ENCODE data around the gene IL9. TPM values are rescaled to one million over a fixed set of nuclear protein-coding genes. Genes with fewer than 3 reads are reported as not detected.

The IL9 gene
- total RNA-seq, 1 experiment from 2014 or later = not detected

DNA sequence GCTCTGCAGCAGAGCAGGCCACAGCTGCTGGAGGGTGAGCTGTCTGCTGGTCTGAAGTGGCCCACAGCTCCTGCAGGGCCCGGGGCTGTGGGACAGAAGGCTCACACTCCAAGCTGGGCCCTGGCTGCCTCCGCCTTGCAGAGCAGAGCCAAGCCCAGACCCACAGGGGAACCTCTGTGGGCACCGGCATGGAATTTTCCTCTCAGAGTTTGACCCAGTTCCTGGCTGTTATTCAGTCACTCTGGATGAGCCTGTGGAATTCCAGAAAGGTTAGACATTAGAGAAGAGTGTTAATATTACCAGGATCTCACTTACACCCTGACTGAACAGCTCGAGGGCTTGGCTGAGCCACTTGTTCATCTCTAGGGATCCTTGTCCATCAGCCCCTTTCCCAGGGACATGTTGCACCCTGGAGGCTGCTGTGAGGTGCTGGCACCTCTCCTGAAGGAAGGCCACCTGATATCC, 17.5 kb downstream of the IL9 start:
- intact Hi-C loops (cut with micrococcal nuclease) = no loop called here
- BruUV-seq (replicated peaks) = no TSS peak
- DNase-seq (ENCODE audit: unreplicated experiment) = no peak
- Mint-ChIP-seq H3K9me3 (ENCODE audit: unreplicated experiment) (no peaks in the 10 kb centered on the region), H3K4me3 (ENCODE audit: unreplicated experiment) (no peak overlapping the region), H3K27me3 (ENCODE audit: insufficient read depth, unreplicated experiment) (peaks cover 11% of the 10 kb centered on the region), H3K27ac (ENCODE audit: low read depth, unreplicated experiment) (no peak overlapping the region), H3K4me1 (ENCODE audit: insufficient read depth, unreplicated experiment) (peaks cover 10% of the 10 kb centered on the region), H3K36me3 (ENCODE audit: insufficient read depth, unreplicated experiment) (no peaks in the 10 kb centered on the region)
- ChIA-PET CTCF (interaction anchor here (0.9 to 1.1 kb wide), 2 partner anchors 8 to 334 kb away, joined by 3 read pairs; no protein-coding TSS in a partner anchor), POLR2A (interaction anchor here (0.9 kb wide), 1 partner anchor 324 kb away, joined by 3 read pairs; no protein-coding TSS in a partner anchor)
- TF ChIP-seq, protein P1, sequence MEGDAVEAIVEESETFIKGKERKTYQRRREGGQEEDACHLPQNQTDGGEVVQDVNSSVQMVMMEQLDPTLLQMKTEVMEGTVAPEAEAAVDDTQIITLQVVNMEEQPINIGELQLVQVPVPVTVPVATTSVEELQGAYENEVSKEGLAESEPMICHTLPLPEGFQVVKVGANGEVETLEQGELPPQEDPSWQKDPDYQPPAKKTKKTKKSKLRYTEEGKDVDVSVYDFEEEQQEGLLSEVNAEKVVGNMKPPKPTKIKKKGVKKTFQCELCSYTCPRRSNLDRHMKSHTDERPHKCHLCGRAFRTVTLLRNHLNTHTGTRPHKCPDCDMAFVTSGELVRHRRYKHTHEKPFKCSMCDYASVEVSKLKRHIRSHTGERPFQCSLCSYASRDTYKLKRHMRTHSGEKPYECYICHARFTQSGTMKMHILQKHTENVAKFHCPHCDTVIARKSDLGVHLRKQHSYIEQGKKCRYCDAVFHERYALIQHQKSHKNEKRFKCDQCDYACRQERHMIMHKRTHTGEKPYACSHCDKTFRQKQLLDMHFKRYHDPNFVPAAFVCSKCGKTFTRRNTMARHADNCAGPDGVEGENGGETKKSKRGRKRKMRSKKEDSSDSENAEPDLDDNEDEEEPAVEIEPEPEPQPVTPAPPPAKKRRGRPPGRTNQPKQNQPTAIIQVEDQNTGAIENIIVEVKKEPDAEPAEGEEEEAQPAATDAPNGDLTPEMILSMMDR (IDR thresholded peaks at IDR 0.05; ENCODE audit: unreplicated experiment) = no peak

DNA sequence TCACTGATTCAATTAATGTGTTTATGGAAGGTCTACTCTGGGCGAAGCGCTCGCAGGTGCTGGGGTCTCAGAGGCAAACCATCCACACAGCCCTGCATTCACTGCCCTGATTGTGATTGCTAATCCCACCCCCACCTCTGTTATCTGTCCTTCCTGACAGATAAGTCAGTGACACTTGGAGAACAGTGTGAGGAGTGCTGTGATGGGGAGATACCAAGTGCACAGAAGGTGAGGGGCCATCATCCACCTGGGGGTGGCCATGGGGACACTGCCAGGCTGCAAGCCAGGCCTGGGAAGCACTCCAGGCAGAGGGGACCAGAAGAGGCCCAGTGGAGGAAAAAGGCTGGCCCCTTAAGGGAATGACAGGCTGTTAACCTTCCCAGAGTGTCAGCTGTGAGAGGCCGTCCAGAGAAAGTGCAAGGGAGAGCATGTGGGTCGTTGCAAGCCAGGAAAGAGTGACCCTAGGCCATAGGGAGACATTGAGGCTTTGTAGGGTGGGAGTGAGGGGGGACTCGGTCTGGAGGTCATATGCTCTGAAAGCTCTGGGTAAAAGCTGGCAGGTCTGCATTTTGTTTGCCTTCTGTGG, 18.0 kb downstream of the IL9 start:
- BruUV-seq (replicated peaks) = no TSS peak
- Mint-ChIP-seq H3K27ac (ENCODE audit: low read depth, unreplicated experiment) (no peak overlapping the region), H3K27me3 (ENCODE audit: insufficient read depth, unreplicated experiment) (peaks cover 6% of the 10 kb centered on the region), H3K4me3 (ENCODE audit: unreplicated experiment) (no peak overlapping the region), H3K4me1 (ENCODE audit: insufficient read depth, unreplicated experiment) (peaks cover 10% of the 10 kb centered on the region), H3K36me3 (ENCODE audit: insufficient read depth, unreplicated experiment) (no peaks in the 10 kb centered on the region), H3K9me3 (ENCODE audit: unreplicated experiment) (no peaks in the 10 kb centered on the region)
- TF ChIP-seq, protein P1 (IDR thresholded peaks at IDR 0.05; ENCODE audit: unreplicated experiment) = no peak
- intact Hi-C loops (cut with micrococcal nuclease) = no loop called here
- CTCF ChIA-PET = interaction anchor here (1.1 kb wide), 2 partner anchors 8 to 11 kb away, joined by 3 read pairs; no protein-coding TSS in a partner anchor
- POLR2A ChIA-PET = no interaction called here
- no peak for DNase-seq (ENCODE audit: unreplicated experiment)

DNA sequence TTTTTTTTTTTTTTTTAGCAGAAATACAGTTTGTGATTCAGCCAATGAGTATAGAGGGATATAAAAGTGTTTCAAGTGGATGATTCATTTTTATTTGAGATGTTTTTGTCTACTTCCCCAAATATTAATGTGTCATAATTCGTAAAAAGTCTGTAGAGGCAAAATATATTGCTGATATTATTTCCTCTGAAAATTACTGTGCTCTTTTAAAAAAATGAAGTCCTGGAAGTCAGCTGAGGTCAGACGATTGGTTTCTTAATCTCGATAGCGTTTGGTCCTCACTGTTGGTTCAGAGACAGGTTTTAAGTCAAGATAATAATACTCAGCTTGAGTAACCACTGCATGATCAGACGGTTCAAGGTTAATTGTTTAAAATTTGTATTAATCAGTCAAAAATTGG, 19.5 kb downstream of the IL9 start:
- ChIA-PET POLR2A (no interaction called here), CTCF (interaction anchor here (0.6 to 3.5 kb wide), 9 partner anchors 12 to 373 kb away, joined by 3 to 13 read pairs (median 3); no protein-coding TSS in a partner anchor)
- TF ChIP-seq, protein P1 (IDR thresholded peaks at IDR 0.05; ENCODE audit: unreplicated experiment) = no peak
- Mint-ChIP-seq H3K4me1 (ENCODE audit: insufficient read depth, unreplicated experiment) (peaks cover 9% of the 10 kb centered on the region), H3K9me3 (ENCODE audit: unreplicated experiment) (no peaks in the 10 kb centered on the region), H3K27ac (ENCODE audit: low read depth, unreplicated experiment) (no peak overlapping the region), H3K36me3 (ENCODE audit: insufficient read depth, unreplicated experiment) (no peaks in the 10 kb centered on the region), H3K4me3 (ENCODE audit: unreplicated experiment) (no peak overlapping the region), H3K27me3 (ENCODE audit: insufficient read depth, unreplicated experiment) (no peaks in the 10 kb centered on the region)
- DNase-seq (ENCODE audit: unreplicated experiment) = no peak
- no TSS peak for BruUV-seq (replicated peaks)
- intact Hi-C loops (cut with micrococcal nuclease) = no loop called here

DNA sequence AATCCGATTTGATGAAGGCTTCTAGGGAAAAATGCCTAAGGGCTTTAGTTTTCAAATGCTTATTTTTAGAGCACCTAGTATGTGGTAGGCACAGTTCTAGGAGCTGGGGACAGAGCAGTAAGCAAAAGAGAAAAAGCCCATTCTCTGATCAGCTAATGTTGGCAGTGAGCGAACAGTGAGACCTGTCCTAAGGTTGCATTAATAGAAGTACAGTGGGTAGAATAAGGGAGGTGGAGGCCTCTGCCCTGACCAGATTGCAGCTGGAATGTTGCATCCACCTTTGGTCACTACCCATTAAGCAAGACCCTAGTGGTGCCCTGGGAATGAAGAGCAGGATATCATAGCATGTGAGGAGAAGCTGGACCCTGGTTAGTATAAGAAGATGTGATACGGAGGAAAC, 20.1 kb downstream of the IL9 start:
- Mint-ChIP-seq H3K9me3 (ENCODE audit: unreplicated experiment) (no peaks in the 10 kb centered on the region), H3K27me3 (ENCODE audit: insufficient read depth, unreplicated experiment) (no peaks in the 10 kb centered on the region), H3K4me1 (ENCODE audit: insufficient read depth, unreplicated experiment) (peaks cover 3% of the 10 kb centered on the region), H3K36me3 (ENCODE audit: insufficient read depth, unreplicated experiment) (no peaks in the 10 kb centered on the region), H3K4me3 (ENCODE audit: unreplicated experiment) (no peak overlapping the region), H3K27ac (ENCODE audit: low read depth, unreplicated experiment) (no peak overlapping the region)
- no peak for DNase-seq (ENCODE audit: unreplicated experiment)
- TF ChIP-seq, protein P1 (IDR thresholded peaks at IDR 0.05; ENCODE audit: unreplicated experiment) = no peak
- intact Hi-C loops (cut with micrococcal nuclease) = no loop called here
- ChIA-PET CTCF (interaction anchor here (0.6 to 3.5 kb wide), 7 partner anchors 13 to 374 kb away, joined by 3 to 13 read pairs (median 3); no protein-coding TSS in a partner anchor), POLR2A (no interaction called here)
- BruUV-seq (replicated peaks) = no TSS peak

Measured in MCF 10A (cell line).